ENCODE data around the gene PLEKHA4.

- TF ChIP-seq CTCF (conservative IDR thresholded peaks at IDR 0.05 in 1 of 2, IDR thresholded peaks at IDR 0.05 in 1 of 2; ENCODE audit: extremely low read depth in 1 of 2, insufficient read depth in 1 of 2, low read depth in 1 of 2, low read length in 2 of 2) (no peak), EZH2 (IDR thresholded peaks at IDR 0.05; ENCODE audit: borderline replicate concordance, low read length) (no peak)
Measured at GRCh38 chr19:48862827-48863226, 5.6 kb downstream of the PLEKHA4 start.
